H1 (cell line): ENCODE data around the gene VWA3B.

Experiments used
- ATF3 ChIP-seq: IDR thresholded peaks from 2 replicates; pipeline ENCODE4 v1.6.1; 2011; ENCODE audit warnings: low read depth, mild to moderate bottlenecking, low read length; ENCODE audit not compliant: insufficient read depth
- CHD2 ChIP-seq: IDR thresholded peaks from 2 replicates; pipeline ENCODE4 v1.6.1; 2012; ENCODE audit warnings: low read length, improper control_type of control experiment
- EZH2 ChIP-seq: fragments of 200-600 bp; sonication (generic); IDR thresholded peaks from 2 replicates; pipeline ENCODE4 v1.7.1; 2012; ENCODE audit warnings: low read depth, mild to moderate bottlenecking, moderate library complexity, low read length, inconsistent platforms; ENCODE audit not compliant: severe bottlenecking
- HDAC2 ChIP-seq, 2 experiments: fragments of 300-600 bp in 1 of 2; sonication (generic) in 1 of 2; IDR thresholded peaks; 2 replicates each; pipeline ENCODE4 v1.6.1; 2011 to 2012; ENCODE audit warnings: low read depth in 2 of 2, low read length in 2 of 2, mild to moderate bottlenecking in 2 of 2, moderate library complexity in 2 of 2, borderline replicate concordance in 1 of 2, inconsistent platforms in 1 of 2
- JUND ChIP-seq: IDR thresholded peaks from 2 replicates; pipeline ENCODE4 v1.6.1; 2011; ENCODE audit warnings: mild to moderate bottlenecking, improper control_type of control experiment, low read length
- MAFK ChIP-seq: IDR thresholded peaks from 2 replicates; pipeline ENCODE4 v1.6.1; 2012; ENCODE audit warnings: low read depth, mild to moderate bottlenecking, improper control_type of control experiment, low read length
- POLR2A ChIP-seq, 2 experiments: IDR thresholded peaks; 1 replicate in 1 of 2; 2 replicates in 1 of 2; pipeline ENCODE4 v1.6.1; 2011; ENCODE audit warnings: low read depth in 2 of 2, low read length in 2 of 2, mild to moderate bottlenecking in 2 of 2; ENCODE audit errors: control extremely low read depth in 1 of 2
- POLR2AphosphoS5 ChIP-seq: IDR thresholded peaks from 2 replicates; pipeline ENCODE4 v1.6.1; 2011; ENCODE audit warnings: low read depth, low read length
- POU5F1 ChIP-seq: IDR thresholded peaks from 2 replicates; pipeline ENCODE4 v1.6.1; 2011; ENCODE audit warnings: low read depth, mild to moderate bottlenecking, low read length, moderate library complexity
- RAD21 ChIP-seq, 2 experiments: IDR thresholded peaks in 1 of 2; conservative IDR thresholded peaks in 1 of 2; 2 replicates each; pipeline ENCODE4 v1.6.1; 2011; ENCODE audit warnings: low read depth in 2 of 2, low read length in 2 of 2, improper control_type of control experiment in 1 of 2, inconsistent platforms in 1 of 2, mild to moderate bottlenecking in 1 of 2, moderate library complexity in 1 of 2
- SIX5 ChIP-seq: IDR thresholded peaks from 2 replicates; pipeline ENCODE4 v1.6.1; 2011; ENCODE audit warnings: mild to moderate bottlenecking, low read depth, low read length
- SUZ12 ChIP-seq: fragments of 200-600 bp; sonication (generic); IDR thresholded peaks from 2 replicates; pipeline ENCODE4 v1.6.1; 2012; ENCODE audit warnings: mild to moderate bottlenecking, inconsistent platforms, low read length, moderate library complexity, mixed read lengths
- TAF7 ChIP-seq: optimal IDR thresholded peaks from 2 replicates; pipeline ENCODE3; 2011; ENCODE audit warnings: low read depth, mild to moderate bottlenecking, inconsistent platforms, low read length, moderate library complexity, borderline replicate concordance
- TF ChIP-seq, protein P1 (sequence below), 3 experiments: IDR thresholded peaks; 1 replicate in 2 of 3; 2 replicates in 1 of 3; pipeline versions ENCODE4 v1.5.1 to v1.6.1; 2011; ENCODE audit warnings: low read length in 3 of 3, mild to moderate bottlenecking in 3 of 3, inconsistent platforms in 2 of 3, low read depth in 1 of 3, moderate library complexity in 1 of 3; ENCODE audit not compliant: insufficient read depth in 1 of 3; ENCODE audit errors: control extremely low read depth in 1 of 3

- peak; percentile 62 to 71 for TF ChIP-seq RAD21 (IDR thresholded peaks at IDR 0.05 in 1 of 2, conservative IDR thresholded peaks at IDR 0.05 in 1 of 2; ENCODE audit: low read depth in 2 of 2, low read length in 2 of 2)
- TF ChIP-seq, protein P1, sequence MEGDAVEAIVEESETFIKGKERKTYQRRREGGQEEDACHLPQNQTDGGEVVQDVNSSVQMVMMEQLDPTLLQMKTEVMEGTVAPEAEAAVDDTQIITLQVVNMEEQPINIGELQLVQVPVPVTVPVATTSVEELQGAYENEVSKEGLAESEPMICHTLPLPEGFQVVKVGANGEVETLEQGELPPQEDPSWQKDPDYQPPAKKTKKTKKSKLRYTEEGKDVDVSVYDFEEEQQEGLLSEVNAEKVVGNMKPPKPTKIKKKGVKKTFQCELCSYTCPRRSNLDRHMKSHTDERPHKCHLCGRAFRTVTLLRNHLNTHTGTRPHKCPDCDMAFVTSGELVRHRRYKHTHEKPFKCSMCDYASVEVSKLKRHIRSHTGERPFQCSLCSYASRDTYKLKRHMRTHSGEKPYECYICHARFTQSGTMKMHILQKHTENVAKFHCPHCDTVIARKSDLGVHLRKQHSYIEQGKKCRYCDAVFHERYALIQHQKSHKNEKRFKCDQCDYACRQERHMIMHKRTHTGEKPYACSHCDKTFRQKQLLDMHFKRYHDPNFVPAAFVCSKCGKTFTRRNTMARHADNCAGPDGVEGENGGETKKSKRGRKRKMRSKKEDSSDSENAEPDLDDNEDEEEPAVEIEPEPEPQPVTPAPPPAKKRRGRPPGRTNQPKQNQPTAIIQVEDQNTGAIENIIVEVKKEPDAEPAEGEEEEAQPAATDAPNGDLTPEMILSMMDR (IDR thresholded peaks at IDR 0.05; ENCODE audit: control extremely low read depth in 1 of 3, insufficient read depth in 1 of 3, low read depth in 1 of 3, low read length in 3 of 3): peak; percentile 52 to 82 (median 66)
- no peak for TF ChIP-seq TAF7
- no peak for TF ChIP-seq SUZ12
- no peak for TF ChIP-seq POLR2A (IDR thresholded peaks at IDR 0.05; ENCODE audit: control extremely low read depth in 1 of 2, low read depth in 2 of 2, low read length in 2 of 2)
- TF ChIP-seq POLR2AphosphoS5: no peak
- TF ChIP-seq EZH2: no peak
- no peak for TF ChIP-seq SIX5
- no peak for TF ChIP-seq MAFK
- TF ChIP-seq HDAC2 (IDR thresholded peaks at IDR 0.05; ENCODE audit: borderline replicate concordance in 1 of 2, low read depth in 2 of 2, low read length in 2 of 2): no peak
- no peak for TF ChIP-seq ATF3
- TF ChIP-seq CHD2: no peak
- TF ChIP-seq JUND: no peak
- no peak for TF ChIP-seq POU5F1
These were observed 211.1 kb downstream of the VWA3B start for GRCh38 chr2:98297817-98298682.
